Effector memory CD8-positive, alpha-beta T cell (primary cell): ENCODE data around the gene AP1M1.

Experiments used
- ATAC-seq: fragments of 150-1000 bp; cut with Tn5 transposase; replicated peaks from 2 replicates; pipeline ENCODE4 v1.10.0; 2021; ENCODE audit warnings: mild to moderate bottlenecking, moderate library complexity
- DNase-seq, 3 experiments: peaks; one replicate each; pipeline ENCODE4 v3.0.0; 2021
- H3K27ac Mint-ChIP-seq, 2 donors: one replicate each; pipeline ENCODE4 v1.8.0; 2022; ENCODE audit warnings: mild to moderate bottlenecking in 2 of 2, mixed read lengths in 2 of 2, moderate library complexity in 2 of 2
- H3K27me3 Mint-ChIP-seq, 2 donors: one replicate each; pipeline ENCODE4 v1.8.0; 2022; ENCODE audit warnings: mixed read lengths in 2 of 2
- H3K36me3 Mint-ChIP-seq: one replicate; pipeline ENCODE4 v1.8.0; 2022; ENCODE audit warnings: mild to moderate bottlenecking, moderate library complexity, mixed read lengths; ENCODE audit not compliant: insufficient read depth
- H3K4me1 Mint-ChIP-seq, 2 donors: one replicate each; pipeline ENCODE4 v1.8.0; 2022; ENCODE audit warnings: low read depth in 2 of 2, mixed read lengths in 2 of 2
- H3K4me3 Mint-ChIP-seq, 2 donors: one replicate each; pipeline ENCODE4 v1.8.0; 2022; ENCODE audit warnings: mild to moderate bottlenecking in 2 of 2, mixed read lengths in 2 of 2, moderate library complexity in 2 of 2
- H3K9me3 Mint-ChIP-seq, 2 donors: one replicate each; pipeline ENCODE4 v1.8.0; 2022; ENCODE audit warnings: mixed read lengths in 2 of 2

AP1M1 gene

GRCh38 chr19:16191216-16191908, 6.3 kb upstream of the AP1M1 start:
- no peak overlapping the region for H3K27ac Mint-ChIP-seq
- H3K9me3 Mint-ChIP-seq, result no peaks in the 10 kb centered on the region
- no peaks in the 10 kb centered on the region for H3K27me3 Mint-ChIP-seq
- ATAC-seq, result no peak
- no peak overlapping the region for H3K4me3 Mint-ChIP-seq
- H3K36me3 Mint-ChIP-seq, result peaks cover 53% of the 10 kb centered on the region
- peaks cover 15 to 18% of the 10 kb centered on the region in 2 donors for H3K4me1 Mint-ChIP-seq
- DNase-seq, result no peak

- ATAC-seq (no peak), DNase-seq (no peak)
- Mint-ChIP-seq H3K27ac (no peak overlapping the region), H3K27me3 (no peaks in the 10 kb centered on the region), H3K4me1 (peaks cover 8 to 11% of the 10 kb centered on the region in 2 donors), H3K9me3 (no peaks in the 10 kb centered on the region), H3K36me3 (peaks cover 53% of the 10 kb centered on the region), H3K4me3 (no peak overlapping the region)
These were observed 4.2 kb upstream of the AP1M1 start for GRCh38 chr19:16193466-16193865.

GRCh38 chr19:16197188-16197621, 506 bp upstream of the AP1M1 start:
- Mint-ChIP-seq H3K27ac (peak overlapping the region; percentile 92 to 96), H3K36me3 (peaks cover 36% of the 10 kb centered on the region), H3K9me3 (no peaks in the 10 kb centered on the region), H3K4me1 (peaks cover 28 to 37% of the 10 kb centered on the region in 2 donors), H3K27me3 (no peaks in the 10 kb centered on the region), H3K4me3 (peak overlapping the region; percentile 73 to 83)
- ATAC-seq (no peak), DNase-seq (no peak)

GRCh38 chr19:16198370-16198651, 600 bp downstream of the AP1M1 start:
- DNase-seq (no peak), ATAC-seq (no peak)
- H3K9me3 Mint-ChIP-seq, result no peaks in the 10 kb centered on the region
- H3K36me3 Mint-ChIP-seq, result peaks cover 44% of the 10 kb centered on the region
- H3K27me3 Mint-ChIP-seq, result no peaks in the 10 kb centered on the region
- peaks cover 35 to 37% of the 10 kb centered on the region in 2 donors for H3K4me1 Mint-ChIP-seq
- H3K27ac Mint-ChIP-seq, result peak overlapping the region; percentile 92 to 96
- H3K4me3 Mint-ChIP-seq, result peak overlapping the region; percentile 73 to 83

GRCh38 chr19:16199275-16199932, 1.7 kb downstream of the AP1M1 start:
- peak overlapping the region; percentile 73 to 83 for H3K4me3 Mint-ChIP-seq
- no peaks in the 10 kb centered on the region for H3K27me3 Mint-ChIP-seq
- H3K36me3 Mint-ChIP-seq, result peaks cover 46% of the 10 kb centered on the region
- no peaks in the 10 kb centered on the region for H3K9me3 Mint-ChIP-seq
- ATAC-seq (no peak), DNase-seq (no peak)
- H3K4me1 Mint-ChIP-seq, result peaks cover 35 to 37% of the 10 kb centered on the region in 2 donors
- peak overlapping the region; percentile 31 to 96 for H3K27ac Mint-ChIP-seq

- H3K27me3 Mint-ChIP-seq, result no peaks in the 10 kb centered on the region
- H3K27ac Mint-ChIP-seq, result peak overlapping the region; percentile 36 to 74
- H3K4me1 Mint-ChIP-seq, result peaks cover 35 to 37% of the 10 kb centered on the region in 2 donors
- H3K4me3 Mint-ChIP-seq, result no peak overlapping the region
- H3K9me3 Mint-ChIP-seq, result no peaks in the 10 kb centered on the region
- DNase-seq (no peak), ATAC-seq (no peak)
- H3K36me3 Mint-ChIP-seq, result peaks cover 54% of the 10 kb centered on the region
These were observed 2.6 kb downstream of the AP1M1 start for GRCh38 chr19:16200038-16201010.

GRCh38 chr19:16201011-16201391, 3.3 kb downstream of the AP1M1 start:
- Mint-ChIP-seq H3K9me3 (no peaks in the 10 kb centered on the region), H3K4me3 (no peak overlapping the region), H3K4me1 (peaks cover 35 to 37% of the 10 kb centered on the region in 2 donors), H3K36me3 (peaks cover 57% of the 10 kb centered on the region), H3K27me3 (no peaks in the 10 kb centered on the region), H3K27ac (peak overlapping the region; percentile 74 to 79)
- no peak for DNase-seq
- ATAC-seq, result no peak

GRCh38 chr19:16202320-16203255, 4.9 kb downstream of the AP1M1 start:
- Mint-ChIP-seq H3K4me1 (peaks cover 37 to 40% of the 10 kb centered on the region in 2 donors), H3K27me3 (no peaks in the 10 kb centered on the region), H3K36me3 (peaks cover 53% of the 10 kb centered on the region), H3K4me3 (no peak overlapping the region), H3K9me3 (no peaks in the 10 kb centered on the region), H3K27ac (peak overlapping the region in 1 of 2 donors; percentile 54)
- no peak for ATAC-seq
- no peak for DNase-seq

GRCh38 chr19:16203256-16204004, 5.7 kb downstream of the AP1M1 start:
- Mint-ChIP-seq H3K36me3 (peaks cover 53% of the 10 kb centered on the region), H3K9me3 (no peaks in the 10 kb centered on the region), H3K27me3 (no peaks in the 10 kb centered on the region)

GRCh38 chr19:16204005-16204294, 6.2 kb downstream of the AP1M1 start:
- Mint-ChIP-seq H3K9me3 (no peaks in the 10 kb centered on the region), H3K36me3 (peaks cover 57% of the 10 kb centered on the region), H3K27me3 (no peaks in the 10 kb centered on the region), H3K4me3 (no peak overlapping the region), H3K4me1 (peaks cover 32% of the 10 kb centered on the region in 2 donors), H3K27ac (peak overlapping the region; percentile 54 to 56)
- DNase-seq (no peak), ATAC-seq (no peak)

More at GRCh38 chr19:16203256-16204004, 5.7 kb downstream of the AP1M1 start:
- ATAC-seq (no peak), DNase-seq (no peak)
- Mint-ChIP-seq H3K4me1 (peaks cover 35 to 37% of the 10 kb centered on the region in 2 donors), H3K27ac (peak overlapping the region; percentile 54 to 56), H3K4me3 (no peak overlapping the region)

GRCh38 chr19:16205205-16206045, 7.7 kb downstream of the AP1M1 start:
- DNase-seq, result no peak
- Mint-ChIP-seq H3K27ac (peak overlapping the region in 1 of 2 donors; percentile 7), H3K4me1 (peaks cover 19 to 22% of the 10 kb centered on the region in 2 donors), H3K9me3 (no peaks in the 10 kb centered on the region), H3K4me3 (no peak overlapping the region), H3K27me3 (no peaks in the 10 kb centered on the region), H3K36me3 (peaks cover 68% of the 10 kb centered on the region)
- ATAC-seq, result no peak
